Ammon's horn (tissue), 1 donor: ENCODE measurements around the gene TRMT11.

Source experiments
- DNase-seq: peaks from one replicate; pipeline ENCODE4 v3.0.0-alpha.2; 2016; ENCODE audit warnings: low spot score

The TRMT11 gene

GRCh38 chr6:126076992-126077664 is 90.8 kb downstream of the TRMT11 start:
- no peak for DNase-seq

- no peak for DNase-seq
These were observed 91.8 kb downstream of the TRMT11 start for GRCh38 chr6:126077810-126078776.

GRCh38 chr6:126083875-126084274 is 97.5 kb downstream of the TRMT11 start:
- DNase-seq: no peak

- DNase-seq: no peak
These were observed 100.2 kb downstream of the TRMT11 start for GRCh38 chr6:126086560-126086959.
